Measurements from ENCODE around the gene GLIPR1L1. TPM values are rescaled to one million over a fixed set of nuclear protein-coding genes. Genes with fewer than 3 reads are reported as not detected.

GLIPR1L1 gene, protein sequence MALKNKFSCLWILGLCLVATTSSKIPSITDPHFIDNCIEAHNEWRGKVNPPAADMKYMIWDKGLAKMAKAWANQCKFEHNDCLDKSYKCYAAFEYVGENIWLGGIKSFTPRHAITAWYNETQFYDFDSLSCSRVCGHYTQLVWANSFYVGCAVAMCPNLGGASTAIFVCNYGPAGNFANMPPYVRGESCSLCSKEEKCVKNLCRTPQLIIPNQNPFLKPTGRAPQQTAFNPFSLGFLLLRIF
- total RNA-seq (2022; extraction: Qiagen RNA extraction; ENCODE audit: low read depth) = not detected in 5 replicates

DNA sequence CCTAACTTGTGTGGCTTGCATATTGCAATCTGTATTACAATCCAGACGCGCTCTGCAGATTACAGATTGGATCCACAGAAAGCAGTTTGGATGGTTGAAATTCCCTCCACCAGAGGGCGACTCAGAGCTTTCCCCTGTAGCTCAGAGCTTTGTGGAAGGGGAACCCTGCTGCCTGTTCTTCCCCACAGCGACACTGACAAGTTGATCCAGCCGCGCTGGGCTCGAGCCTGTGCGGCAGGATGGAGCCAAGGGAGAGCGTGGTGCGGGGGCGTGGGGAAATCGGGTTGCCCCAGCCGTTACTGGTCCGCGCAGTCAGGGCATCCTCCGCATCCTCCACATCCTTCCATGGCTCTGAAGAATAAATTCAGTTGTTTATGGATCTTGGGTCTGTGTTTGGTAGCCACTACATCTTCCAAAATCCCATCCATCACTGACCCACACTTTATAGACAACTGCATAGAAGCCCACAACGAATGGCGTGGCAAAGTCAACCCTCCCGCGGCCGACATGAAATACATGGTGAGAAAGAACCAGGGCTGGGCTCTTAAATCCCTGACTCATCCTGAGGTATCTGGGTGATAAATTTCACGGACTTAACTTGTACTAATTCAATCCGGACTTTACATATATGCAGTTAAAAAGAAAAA, at the start of gene GLIPR1L1:
Gene GLIPR1L1, plus strand, starts transcription at position 287 of the 647 bp plus-strand sequence. Its CDS starts 59 bp downstream, at position 346.

DNA sequence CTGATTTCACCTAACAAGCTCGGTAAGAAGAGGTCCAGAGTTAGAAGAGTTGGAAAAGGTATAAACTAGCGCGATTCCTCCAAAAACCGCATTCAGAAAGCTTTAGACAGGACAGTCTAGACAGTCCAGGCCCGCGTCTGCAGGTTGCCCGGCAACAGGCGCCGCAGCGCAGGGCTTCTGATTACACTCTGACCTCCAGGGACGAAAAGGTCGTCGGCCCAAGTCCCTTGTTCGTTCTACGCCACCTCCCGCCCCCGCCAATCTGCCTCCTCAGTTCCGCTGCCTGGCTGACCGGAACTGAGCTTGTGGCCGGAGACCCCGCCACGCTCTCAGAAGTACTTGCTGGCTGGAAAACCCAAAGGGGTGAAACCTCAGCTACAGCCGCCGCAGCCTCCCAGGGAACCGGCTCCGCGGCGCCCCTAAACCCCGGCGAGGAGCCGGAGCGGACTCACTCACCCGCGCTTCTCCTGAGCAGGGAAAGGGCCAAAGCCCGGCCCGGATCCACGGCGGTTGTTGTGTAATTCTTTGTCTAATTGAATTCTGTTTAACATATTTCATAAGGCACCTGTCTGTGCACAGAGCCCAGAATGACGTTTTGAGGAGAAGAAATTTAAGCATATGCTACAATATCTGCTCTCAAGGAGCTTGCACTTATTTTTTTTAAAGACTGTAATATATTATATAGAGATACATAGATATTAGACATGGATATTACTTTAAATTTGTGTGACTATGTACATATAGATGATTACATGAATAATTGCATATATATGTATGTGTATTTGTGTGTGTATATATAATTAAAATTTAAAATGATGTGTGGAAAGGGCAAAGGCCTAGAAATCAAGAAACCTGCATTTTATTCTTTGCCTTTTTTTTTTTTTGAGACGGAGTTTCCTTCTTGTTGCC, 4.3 kb upstream of the GLIPR1L1 start, which contains the start of gene CAPS2:
Gene CAPS2, minus strand, starts transcription at position 407 of the 909 bp plus-strand sequence. CDS start 3,826 bp downstream, outside the sequence.

DNA sequence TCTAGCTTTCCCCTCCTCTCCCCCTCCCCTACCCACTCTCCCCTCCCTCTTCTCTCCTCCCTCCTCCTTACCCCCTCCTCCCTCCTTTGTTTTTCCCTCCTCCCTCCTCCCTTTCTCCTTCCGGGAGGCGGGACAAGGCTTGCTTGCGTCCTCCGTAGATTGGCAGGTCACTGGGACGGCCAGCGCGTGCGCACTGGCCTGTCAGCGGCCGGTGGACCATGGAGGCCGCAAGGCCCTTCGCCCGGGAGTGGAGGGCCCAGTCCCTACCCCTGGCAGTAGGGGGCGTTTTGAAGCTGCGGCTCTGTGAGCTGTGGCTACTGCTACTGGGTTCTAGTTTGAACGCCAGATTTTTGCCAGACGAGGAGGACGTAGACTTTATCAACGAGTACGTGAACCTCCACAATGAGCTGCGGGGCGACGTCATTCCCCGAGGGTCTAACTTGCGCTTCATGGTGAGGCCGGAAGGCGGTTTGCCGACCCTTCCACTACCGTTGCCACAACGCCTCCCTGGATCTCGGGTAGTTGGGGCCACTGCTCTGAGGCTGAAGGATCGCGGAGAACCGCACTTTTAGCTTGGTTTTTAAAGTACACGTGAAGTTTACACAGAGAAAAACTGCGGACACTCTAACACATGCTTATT, 56.5 kb downstream of the GLIPR1L1 start, which contains the start of gene GLIPR1L2:
Gene GLIPR1L2, plus strand, starts transcription at position 191 of the 640 bp plus-strand sequence. Its CDS starts 28 bp downstream, at position 219.

Other genes with a start within 250 kb of the GLIPR1L1 start
- not detected in 5 replicates for gene KCNC2, start 124.8 kb upstream of the GLIPR1L1 start, total RNA-seq (2022; extraction: Qiagen RNA extraction; ENCODE audit: low read depth)
- gene CAPS2, start 4.3 kb upstream of the GLIPR1L1 start, total RNA-seq (2022; extraction: Qiagen RNA extraction; ENCODE audit: low read depth) = 0.38 to 2.1 TPM (median 1.2 TPM) in 5 replicates
- 0.11 to 0.24 TPM (median 0.22 TPM) in 5 replicates for gene GLIPR1L2, start 56.4 kb downstream of the GLIPR1L1 start, total RNA-seq (2022; extraction: Qiagen RNA extraction; ENCODE audit: low read depth)
- gene GLIPR1, start 146.1 kb downstream of the GLIPR1L1 start, total RNA-seq (2022; extraction: Qiagen RNA extraction; ENCODE audit: low read depth) = 25.6 to 33.9 TPM (median 29.8 TPM) in 5 replicates
- 54.2 to 81.3 TPM (median 61.6 TPM) in 5 replicates for gene KRR1, start 176.9 kb downstream of the GLIPR1L1 start, total RNA-seq (2022; extraction: Qiagen RNA extraction; ENCODE audit: low read depth)